ENCODE data around the gene JPH2. TPM values are rescaled to one million over a fixed set of nuclear protein-coding genes. Genes with fewer than 3 reads are reported as not detected.

The JPH2 gene
- total RNA-seq, 1 donor from 2014 or later = 4.9 TPM

- Mint-ChIP-seq H3K27ac (peak overlapping the region; percentile 78), H3K27me3 (peaks cover 3% of the 10 kb centered on the region), H3K9me3 (no peaks in the 10 kb centered on the region), H3K4me1 (ENCODE audit: unreplicated experiment) (peaks cover 17% of the 10 kb centered on the region), H3K4me3 (peak overlapping the region; percentile 32), H3K36me3 (peaks cover 4% of the 10 kb centered on the region)
- TF ChIP-seq CTCF (conservative IDR thresholded peaks at IDR 0.05) = no peak
- no peak for DNase-seq (ENCODE audit: extremely low spot score, unreplicated experiment)
Measured at GRCh38 chr20:44180814-44181213, 6.2 kb downstream of the JPH2 start.

GRCh38 chr20:44176833-44177534 is 10.0 kb downstream of the JPH2 start:
- Mint-ChIP-seq H3K4me3 (no peak overlapping the region), H3K9me3 (no peaks in the 10 kb centered on the region), H3K36me3 (peaks cover 4% of the 10 kb centered on the region), H3K27me3 (peaks cover 2% of the 10 kb centered on the region), H3K27ac (peak overlapping the region; percentile 82), H3K4me1 (ENCODE audit: unreplicated experiment) (peaks cover 13% of the 10 kb centered on the region)
- no peak for DNase-seq (ENCODE audit: extremely low spot score, unreplicated experiment)
- TF ChIP-seq CTCF (conservative IDR thresholded peaks at IDR 0.05) = no peak

- TF ChIP-seq CTCF (conservative IDR thresholded peaks at IDR 0.05) = no peak
- DNase-seq (ENCODE audit: extremely low spot score, unreplicated experiment) = no peak
- Mint-ChIP-seq H3K36me3 (peaks cover 4% of the 10 kb centered on the region), H3K4me1 (ENCODE audit: unreplicated experiment) (peaks cover 8% of the 10 kb centered on the region), H3K27me3 (peaks cover 8% of the 10 kb centered on the region), H3K4me3 (no peak overlapping the region), H3K27ac (no peak overlapping the region), H3K9me3 (no peaks in the 10 kb centered on the region)
Measured at GRCh38 chr20:44174996-44175765, 11.8 kb downstream of the JPH2 start.

- no peaks in the 10 kb centered on the region for H3K9me3 Mint-ChIP-seq
- H3K4me3 Mint-ChIP-seq = no peak overlapping the region
- peaks cover 4% of the 10 kb centered on the region for H3K36me3 Mint-ChIP-seq
- H3K27ac Mint-ChIP-seq = peak overlapping the region; percentile 82
- no peak for TF ChIP-seq CTCF (conservative IDR thresholded peaks at IDR 0.05)
- peaks cover 8% of the 10 kb centered on the region for H3K27me3 Mint-ChIP-seq
- DNase-seq (ENCODE audit: extremely low spot score, unreplicated experiment) = no peak
- H3K4me1 Mint-ChIP-seq (ENCODE audit: unreplicated experiment) = peaks cover 8% of the 10 kb centered on the region
Measured at GRCh38 chr20:44173846-44174245, 13.1 kb downstream of the JPH2 start.

GRCh38 chr20:44173116-44173515 is 13.9 kb downstream of the JPH2 start:
- H3K36me3 Mint-ChIP-seq = peaks cover 4% of the 10 kb centered on the region

More at GRCh38 chr20:44173116-44173515, 13.9 kb downstream of the JPH2 start:
- peaks cover 8% of the 10 kb centered on the region for H3K4me1 Mint-ChIP-seq (ENCODE audit: unreplicated experiment)
- H3K27ac Mint-ChIP-seq = peak overlapping the region; percentile 82
- no peaks in the 10 kb centered on the region for H3K9me3 Mint-ChIP-seq
- H3K27me3 Mint-ChIP-seq = peaks cover 8% of the 10 kb centered on the region
- no peak overlapping the region for H3K4me3 Mint-ChIP-seq
- DNase-seq (ENCODE audit: extremely low spot score, unreplicated experiment) = no peak
- TF ChIP-seq CTCF (conservative IDR thresholded peaks at IDR 0.05) = no peak

All from type B pancreatic cell (in vitro differentiated cells).